IMR-90 (cell line): Measurements from ENCODE around the gene SS18L1. TPM values are rescaled to one million over a fixed set of nuclear protein-coding genes. Genes with fewer than 3 reads are reported as not detected.

ENCODE experiments used
- ATAC-seq: fragments of 200-7000 bp; cut with Tn5 transposase; 2 replicates; pipeline ENCODE4 v1.9.1; 2020; ENCODE audit warnings: low read depth, mild to moderate bottlenecking, moderate library complexity
- BruUV-seq: library from RNA; stranded (reverse); fragments of 400-500 nt; replicated peaks from 2 replicates; lab custom pipeline; 2021; lab: Mats Ljungman, UMichigan
- CTCF ChIA-PET: fragments of 300-600 bp; formaldehyde crosslinking; extraction: SDS; loops from one replicate; lab custom pipeline; 2021; ENCODE audit warnings: antibody characterized with exemption; lab: Yijun Ruan, JAX
- POLR2A ChIA-PET: fragments of 300-600 bp; sonication (Branson Sonifier 250); formaldehyde crosslinking; loops from one replicate; lab custom pipeline; 2022; ENCODE audit warnings: antibody characterized with exemption; ENCODE audit not compliant: unreplicated experiment; lab: Charles Lee
- DNase-seq: peaks from one replicate; pipeline ENCODE4 v3.0.0; 2013
- H2AFZ ChIP-seq: replicated peaks from 2 replicates; pipeline ENCODE3; 2013; ENCODE audit warnings: low read length, mild to moderate bottlenecking; ENCODE audit not compliant: poor library complexity
- H2AK5ac ChIP-seq: 2 replicates; pipeline ENCODE4 v1.6.1; 2013; ENCODE audit warnings: low read depth, low read length, inconsistent platforms
- H2AK9ac ChIP-seq: replicated peaks from 2 replicates; pipeline ENCODE3; 2013; ENCODE audit warnings: mild to moderate bottlenecking, low read depth, low read length, moderate library complexity; ENCODE audit not compliant: poor library complexity
- H2BK120ac ChIP-seq: 2 replicates; pipeline ENCODE4 v1.6.1; 2013; ENCODE audit warnings: low read depth, low read length, inconsistent platforms
- H2BK15ac ChIP-seq: 3 replicates; pipeline ENCODE4 v1.6.1; 2013; ENCODE audit warnings: low read depth, low read length, inconsistent platforms
- H2BK20ac ChIP-seq: 2 replicates; pipeline ENCODE4 v1.6.1; 2013; ENCODE audit warnings: low read depth, mild to moderate bottlenecking, inconsistent platforms, low read length, moderate library complexity
- H2BK5ac ChIP-seq: 2 replicates; pipeline ENCODE4 v1.6.1; 2013; ENCODE audit warnings: mild to moderate bottlenecking, low read depth, low read length, inconsistent platforms; ENCODE audit not compliant: poor library complexity, severe bottlenecking
- H3K14ac ChIP-seq: replicated peaks from 2 replicates; pipeline ENCODE4 v1.6.1; 2013; ENCODE audit warnings: low read depth, low read length, inconsistent platforms
- H3K18ac ChIP-seq: 2 replicates; pipeline ENCODE4 v1.6.1; 2013; ENCODE audit warnings: low read depth, low read length, control low read depth
- H3K23ac ChIP-seq: 2 replicates; pipeline ENCODE4 v1.6.1; 2013; ENCODE audit warnings: low read depth, low read length, inconsistent platforms
- H3K27ac ChIP-seq: 2 replicates; pipeline ENCODE4 v1.5.1; 2013; ENCODE audit warnings: mild to moderate bottlenecking, control low read depth, low read length; ENCODE audit not compliant: insufficient read depth
- H3K27me3 ChIP-seq: 2 replicates; pipeline ENCODE4 v1.6.1; 2013; ENCODE audit warnings: low read length; ENCODE audit not compliant: control insufficient read depth, insufficient read depth
- H3K36me3 ChIP-seq: 2 replicates; pipeline ENCODE4 v1.6.1; 2013; ENCODE audit warnings: low read length, mixed read lengths; ENCODE audit not compliant: control insufficient read depth, insufficient read depth
- H3K4ac ChIP-seq: 2 replicates; pipeline ENCODE4 v1.6.1; 2013; ENCODE audit warnings: low read depth, low read length, inconsistent platforms
- H3K4me1 ChIP-seq: 2 replicates; pipeline ENCODE4 v1.6.1; 2013; ENCODE audit warnings: low read length, mixed read lengths; ENCODE audit not compliant: control insufficient read depth, insufficient read depth
- H3K4me2 ChIP-seq: 2 replicates; pipeline ENCODE4 v1.6.1; 2013; ENCODE audit warnings: low read depth, mild to moderate bottlenecking, control low read depth, low read length, moderate library complexity
- H3K4me3 ChIP-seq: 2 replicates; pipeline ENCODE4 v1.5.1; 2013; ENCODE audit warnings: low read depth, mild to moderate bottlenecking, control low read depth, low read length, moderate library complexity; ENCODE audit not compliant: insufficient read depth
- H3K56ac ChIP-seq: 2 replicates; pipeline ENCODE4 v1.6.1; 2013; ENCODE audit warnings: low read length, inconsistent platforms; ENCODE audit not compliant: insufficient read depth; ENCODE audit errors: extremely low read depth
- H3K79me1 ChIP-seq, 2 experiments: 2 replicates each; pipeline ENCODE4 v1.6.1; 2013; ENCODE audit warnings: low read length in 2 of 2, inconsistent platforms in 1 of 2, low read depth in 1 of 2
- H3K9ac ChIP-seq: 2 replicates; pipeline ENCODE4 v1.6.1; 2013; ENCODE audit warnings: low read depth, low read length, control low read depth
- H3K9me1 ChIP-seq: 2 replicates; pipeline ENCODE4 v1.6.1; 2013; ENCODE audit warnings: low read length, inconsistent platforms; ENCODE audit not compliant: insufficient read depth
- H3K9me3 ChIP-seq: 2 replicates; pipeline ENCODE4 v1.6.1; 2013; ENCODE audit warnings: low read length; ENCODE audit not compliant: control insufficient read depth, insufficient read depth
- H4K20me1 ChIP-seq: 2 replicates; pipeline ENCODE4 v1.6.1; 2013; ENCODE audit warnings: low read length, inconsistent platforms; ENCODE audit not compliant: insufficient read depth
- H4K5ac ChIP-seq: 2 replicates; pipeline ENCODE4 v1.6.1; 2013; ENCODE audit warnings: mild to moderate bottlenecking, low read depth, low read length, control low read depth
- H4K8ac ChIP-seq, 2 experiments: 2 replicates each; pipeline ENCODE4 v1.6.1; 2013; ENCODE audit warnings: low read depth in 2 of 2, low read length in 2 of 2, control low read depth in 1 of 2, inconsistent platforms in 1 of 2
- H4K91ac ChIP-seq: 2 replicates; pipeline ENCODE4 v1.6.1; 2013; ENCODE audit warnings: low read depth, low read length, inconsistent platforms; ENCODE audit not compliant: insufficient read depth
- BHLHE40 ChIP-seq: fragments of 150-350 bp; IDR thresholded peaks from 2 replicates; pipeline ENCODE4 v1.6.1; 2016; ENCODE audit warnings: mild to moderate bottlenecking, low read depth, low read length
- FOS ChIP-seq: fragments of 150-350 bp; IDR thresholded peaks from 2 replicates; pipeline ENCODE4 v1.6.1; 2016; ENCODE audit warnings: low read depth, low read length
- POLR2A ChIP-seq: IDR thresholded peaks from 2 replicates; pipeline ENCODE4 v1.6.1; 2012; ENCODE audit warnings: mild to moderate bottlenecking, low read depth, low read length
- RAD21 ChIP-seq: IDR thresholded peaks from 2 replicates; pipeline ENCODE4 v1.6.1; 2012; ENCODE audit warnings: low read length, improper control_type of control experiment
- RFX5 ChIP-seq: IDR thresholded peaks from 2 replicates; pipeline ENCODE4 v1.8.0; 2012; ENCODE audit warnings: low read depth, mild to moderate bottlenecking, low read length, moderate library complexity
- SMC3 ChIP-seq: fragments of 150-350 bp; IDR thresholded peaks from 2 replicates; pipeline ENCODE4 v1.6.1; 2016; ENCODE audit warnings: low read depth, mild to moderate bottlenecking, antibody characterized with exemption, low read length, moderate library complexity
- WGBS, 2 experiments: methylation state at CpG; one replicate each; pipeline versions ENCODE4 v1.1.5 to v1.1.7; 2013; ENCODE audit warnings: missing lambda C conversion rate in 2 of 2; ENCODE audit not compliant: insufficient read length in 1 of 2; ENCODE audit errors: extremely low coverage in 2 of 2; 5-methylcytosine and 5-hydroxymethylcytosine counted together
- dilution Hi-C: fragments of 300-500 bp; cut with HindIII; formaldehyde crosslinking; loops from one replicate; pipeline ENCODE4 v1.14.3; 2018; ENCODE audit warnings: low sequenced_read_pairs; ENCODE audit not compliant: unreplicated experiment
- in situ Hi-C: fragments of 300-500 bp; cut with MboI; formaldehyde crosslinking; loops from 3 replicates; pipeline ENCODE4 v1.14.3; 2019; ENCODE audit warnings: low sequenced_read_pairs, inconsistent platforms, mixed read lengths
- intact Hi-C: fragments of 100-400 bp; cut with micrococcal nuclease; formaldehyde crosslinking; loops from 2 replicates; pipeline ENCODE4 v1.10.0; 2022
- polyA plus RNA-seq, 3 experiments: library from polyadenylated mRNA; depleted of rRNA; stranded (reverse); fragments of >200 nt; gene quantifications; 2 replicates each; pipeline ENCODE4 v1.2.3, GENCODE V29; 2012; ENCODE audit warnings: low replicate concordance in 1 of 3
- total RNA-seq: library from RNA; depleted of rRNA; stranded (reverse); fragments of >200 nt; gene quantifications from 2 replicates; pipeline ENCODE4 v1.2.3, GENCODE V29; 2012
- TF ChIP-seq, protein P1 (sequence below): fragments of 150-350 bp; IDR thresholded peaks from 2 replicates; pipeline ENCODE4 v1.6.1; 2017; ENCODE audit warnings: mild to moderate bottlenecking, antibody characterized with exemption, low read length, low read depth
- TF ChIP-seq, protein P2 (sequence below): fragments of 150-350 bp; IDR thresholded peaks from 2 replicates; pipeline ENCODE4 v1.6.1; 2016; ENCODE audit warnings: low read depth, mild to moderate bottlenecking, low read length, moderate library complexity, borderline replicate concordance

The SS18L1 gene
- total and polyA plus RNA-seq, 2 of the 4 experiments (the other 2 are of a cell fraction): 8.1 to 12.2 TPM

DNA sequence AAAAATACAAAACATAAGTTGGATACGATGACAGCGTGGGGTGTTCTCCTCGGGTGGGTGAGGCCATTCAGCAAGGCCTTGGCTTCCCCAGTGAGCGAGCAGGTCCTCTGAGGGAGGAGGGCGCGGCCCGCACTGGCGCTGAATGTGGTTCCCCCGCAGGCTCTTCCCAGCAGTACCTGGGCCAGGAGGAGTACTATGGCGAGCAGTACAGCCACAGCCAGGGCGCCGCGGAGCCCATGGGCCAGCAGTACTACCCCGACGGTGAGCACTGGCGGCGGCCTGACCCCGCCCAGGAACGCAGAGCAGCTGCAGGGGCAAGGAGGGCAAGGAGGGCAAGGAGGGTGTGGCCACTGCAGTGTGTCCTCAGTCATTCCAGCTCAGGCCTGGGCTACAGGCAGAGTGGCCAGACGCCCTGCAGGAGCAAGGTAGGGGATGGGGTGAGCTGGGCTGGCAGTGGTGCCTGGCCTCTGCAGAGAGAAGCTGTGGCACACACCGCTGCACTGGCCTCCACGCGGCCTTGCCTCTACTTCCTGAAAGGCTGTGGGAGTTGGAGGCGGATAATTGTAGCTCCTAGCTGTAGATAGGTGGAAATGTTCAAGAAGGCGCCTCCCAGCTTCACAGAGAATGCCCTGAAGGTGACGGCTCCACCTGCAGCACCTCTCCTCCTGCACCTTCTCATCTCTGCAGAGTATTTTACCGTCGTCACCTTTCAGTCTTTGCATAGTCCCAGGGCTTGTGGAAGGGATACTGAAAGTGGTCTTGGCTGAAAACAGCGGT is 20.6 kb downstream of the SS18L1 start:
- Histone ChIP-seq H4K20me1 (peaks cover 12% of the 10 kb centered on the region), H3K4me1 (peaks cover 7% of the 10 kb centered on the region), H3K56ac (no peak overlapping the region), H2BK20ac (no peak overlapping the region), H2BK120ac (no peak overlapping the region), H3K18ac (no peak overlapping the region), H4K91ac (no peak overlapping the region), H3K23ac (no peak overlapping the region), H2AFZ (no peak overlapping the region), H3K27me3 (no peaks in the 10 kb centered on the region), H3K4me3 (no peak overlapping the region), H2AK5ac (no peak overlapping the region), H4K8ac (no peak overlapping the region), H3K4me2 (no peak overlapping the region), H3K9ac (no peak overlapping the region), H3K9me3 (no peaks in the 10 kb centered on the region), H2BK15ac (no peak overlapping the region), H3K79me1 (peaks cover 8 to 32% of the 10 kb centered on the region in 2 experiments), H2AK9ac (no peak overlapping the region), H3K27ac (no peak overlapping the region), H3K36me3 (peaks cover 60% of the 10 kb centered on the region), H3K4ac (no peak overlapping the region), H2BK5ac (no peak overlapping the region), H3K9me1 (peaks cover 16% of the 10 kb centered on the region; the same call in 1 of the 2 replicates), H4K5ac (no peak overlapping the region), H3K14ac (no peak overlapping the region)
- dilution Hi-C loops (no loop called here), in situ Hi-C loops (no loop called here), intact Hi-C loops (no loop called here)
- 96% methylated on average over 13 of the region's 29 CpGs; no CpG with 5 or more reads in 1 of the 2 experiments for WGBS, 2 experiments
- DNase-seq (no peak), ATAC-seq (no peak)
- ChIA-PET POLR2A (no interaction called here), CTCF (no interaction called here)
- TF ChIP-seq FOS (no peak), BHLHE40 (no peak), RAD21 (no peak), POLR2A (no peak), SMC3 (no peak), RFX5 (no peak)
- TF ChIP-seq, protein P1, sequence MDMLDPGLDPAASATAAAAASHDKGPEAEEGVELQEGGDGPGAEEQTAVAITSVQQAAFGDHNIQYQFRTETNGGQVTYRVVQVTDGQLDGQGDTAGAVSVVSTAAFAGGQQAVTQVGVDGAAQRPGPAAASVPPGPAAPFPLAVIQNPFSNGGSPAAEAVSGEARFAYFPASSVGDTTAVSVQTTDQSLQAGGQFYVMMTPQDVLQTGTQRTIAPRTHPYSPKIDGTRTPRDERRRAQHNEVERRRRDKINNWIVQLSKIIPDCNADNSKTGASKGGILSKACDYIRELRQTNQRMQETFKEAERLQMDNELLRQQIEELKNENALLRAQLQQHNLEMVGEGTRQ: no peak
- TF ChIP-seq, protein P2, sequence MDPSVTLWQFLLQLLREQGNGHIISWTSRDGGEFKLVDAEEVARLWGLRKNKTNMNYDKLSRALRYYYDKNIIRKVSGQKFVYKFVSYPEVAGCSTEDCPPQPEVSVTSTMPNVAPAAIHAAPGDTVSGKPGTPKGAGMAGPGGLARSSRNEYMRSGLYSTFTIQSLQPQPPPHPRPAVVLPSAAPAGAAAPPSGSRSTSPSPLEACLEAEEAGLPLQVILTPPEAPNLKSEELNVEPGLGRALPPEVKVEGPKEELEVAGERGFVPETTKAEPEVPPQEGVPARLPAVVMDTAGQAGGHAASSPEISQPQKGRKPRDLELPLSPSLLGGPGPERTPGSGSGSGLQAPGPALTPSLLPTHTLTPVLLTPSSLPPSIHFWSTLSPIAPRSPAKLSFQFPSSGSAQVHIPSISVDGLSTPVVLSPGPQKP: no peak
- BruUV-seq: no TSS peak
